Esophagus squamous epithelium (tissue), 5 donors: ENCODE results near the gene PEAK3. TPM values are rescaled to one million over a fixed set of nuclear protein-coding genes. Genes with fewer than 3 reads are reported as not detected.

Experiments used
- DNase-seq: peaks from one replicate; lab custom pipeline; 2025; lab: John Stamatoyannopoulos, UW
- H3K27ac ChIP-seq, 4 donors: fragments of 200-600 bp; sonication (generic); one replicate each; pipeline ENCODE4 v1.5.1; 2016 to 2019; ENCODE audit warnings: mild to moderate bottlenecking in 1 of 4
- H3K27me3 ChIP-seq, 4 donors: fragments of 200-600 bp; sonication (generic); 1 replicate in 3 of 4; 2 replicates in 1 of 4; pipeline versions ENCODE4 v1.5.1 to v1.6.0; 2017 to 2021; ENCODE audit warnings: antibody characterized with exemption in 1 of 4
- H3K36me3 ChIP-seq, 3 donors: fragments of 200-600 bp; sonication (generic); one replicate each; pipeline ENCODE4 v1.5.1; 2016 to 2019
- H3K4me1 ChIP-seq, 3 donors: fragments of 200-600 bp; sonication (generic); one replicate each; pipeline ENCODE4 v1.5.1; 2017 to 2019
- H3K4me3 ChIP-seq, 4 donors: fragments of 200-600 bp; sonication (generic); 1 replicate in 3 of 4; 2 replicates in 1 of 4; pipeline ENCODE4 v1.5.1; 2016 to 2019; ENCODE audit warnings: mild to moderate bottlenecking in 2 of 4, moderate library complexity in 1 of 4
- H3K9me3 ChIP-seq, 3 donors: fragments of 200-600 bp; sonication (generic); one replicate each; pipeline ENCODE4 v1.5.1; 2016 to 2019
- CTCF ChIP-seq, 6 experiments: fragments of 450-650 bp in 4 of 6; fragments of 200-600 bp in 2 of 6; sonication (generic) in 2 of 6; IDR thresholded peaks; one replicate each; pipeline ENCODE4 v1.5.1; 2016 to 2019; ENCODE audit warnings: antibody characterized with exemption in 6 of 6, mild to moderate bottlenecking in 4 of 6, moderate library complexity in 4 of 6
- POLR2A ChIP-seq, 4 donors: fragments of 450-650 bp; IDR thresholded peaks; one replicate each; pipeline ENCODE4 v1.6.1; 2017; ENCODE audit warnings: antibody characterized with exemption in 4 of 4, mild to moderate bottlenecking in 4 of 4, moderate library complexity in 3 of 4
- WGBS, 2 donors: methylation state at CpG; one replicate each; pipeline ENCODE4 v1.1.5; 2018; 5-methylcytosine and 5-hydroxymethylcytosine counted together
- intact Hi-C: fragments of 100-400 bp; cut with DNase I; formaldehyde crosslinking; loops from one replicate; pipeline ENCODE4 v1.15.0; 2022
- total RNA-seq, 4 donors: library from RNA; depleted of rRNA; stranded (reverse); fragments of >200 nt; gene quantifications; one replicate each; pipeline ENCODE4 v1.1.0, GENCODE V29; 2016
- donor health status: DM: yes; HTN: yes; CAD: no.

The PEAK3 gene
- total RNA-seq, 4 donors from 2014 or later, result 0.32 to 0.40 (median 0.38) TPM; not detected in 1

GRCh38 chr19:2291185-2291751 is 9.3 kb upstream of the PEAK3 start:
- DNase-seq, result no peak
- Histone ChIP-seq H3K36me3 (no peaks in the 10 kb centered on the region), H3K27ac (no peak overlapping the region), H3K4me3 (peak overlapping the region in 3 of 4 donors; percentile 34 to 65 (median 51)), H3K9me3 (no peaks in the 10 kb centered on the region), H3K4me1 (peaks cover 19 to 57% (median 28%) of the 10 kb centered on the region in 3 donors), H3K27me3 (peaks cover 21 to 100% (median 26%) of the 10 kb centered on the region in 4 donors)
- intact Hi-C loops, result no loop called here
- TF ChIP-seq POLR2A (IDR thresholded peaks at IDR 0.05) (no peak), CTCF (IDR thresholded peaks at IDR 0.05) (peak in 1 of 6 experiments; percentile 13)
- 16% methylated on average over 16 of the region's 67 CpGs; no CpG with 5 or more reads in 1 of the 2 donors for WGBS, 2 donors

- no peak for DNase-seq
- Histone ChIP-seq H3K4me1 (peaks cover 19 to 55% (median 28%) of the 10 kb centered on the region in 3 donors), H3K9me3 (no peaks in the 10 kb centered on the region), H3K36me3 (no peaks in the 10 kb centered on the region), H3K4me3 (peak overlapping the region; percentile 13 to 65 (median 42)), H3K27me3 (peaks cover 21 to 100% (median 26%) of the 10 kb centered on the region in 4 donors), H3K27ac (peak overlapping the region in 3 of 4 donors; percentile 8 to 76 (median 72))
- no peak for TF ChIP-seq POLR2A (IDR thresholded peaks at IDR 0.05)
- no peak for TF ChIP-seq CTCF (IDR thresholded peaks at IDR 0.05)
- WGBS, 2 donors, result 4% methylated on average over 9 to 11 of the region's 82 CpGs
- intact Hi-C loops, result no loop called here
These were observed 8.6 kb upstream of the PEAK3 start for GRCh38 chr19:2290441-2291184.

- no peak for DNase-seq
- WGBS, 2 donors, result 0 to 1% methylated on average over 19 to 33 of the region's 74 CpGs
- Histone ChIP-seq H3K27ac (peak overlapping the region; percentile 8 to 76 (median 52)), H3K9me3 (no peaks in the 10 kb centered on the region), H3K4me3 (peak overlapping the region; percentile 13 to 65 (median 42)), H3K36me3 (no peaks in the 10 kb centered on the region), H3K4me1 (peaks cover 19 to 47% (median 28%) of the 10 kb centered on the region in 3 donors), H3K27me3 (peaks cover 21 to 94% (median 26%) of the 10 kb centered on the region in 4 donors)
- TF ChIP-seq POLR2A (IDR thresholded peaks at IDR 0.05) (peak in 1 of 4 donors; percentile 27), CTCF (IDR thresholded peaks at IDR 0.05) (no peak)
- intact Hi-C loops, result loop anchor here (10.0 kb wide), 2 partner anchors 105 to 335 kb away; no protein-coding TSS in a partner anchor
These were observed 7.9 kb upstream of the PEAK3 start for GRCh38 chr19:2289714-2290435.

- Histone ChIP-seq H3K27me3 (peaks cover 21 to 86% (median 26%) of the 10 kb centered on the region in 4 donors), H3K9me3 (no peaks in the 10 kb centered on the region), H3K4me3 (peak overlapping the region in 3 of 4 donors; percentile 34 to 65 (median 51)), H3K4me1 (peaks cover 19 to 39% (median 22%) of the 10 kb centered on the region in 3 donors), H3K36me3 (no peaks in the 10 kb centered on the region), H3K27ac (peak overlapping the region; percentile 4 to 76 (median 52))
- 70 to 80% methylated on average over 1 to 2 of the region's 28 CpGs for WGBS, 2 donors
- intact Hi-C loops, result loop anchor here (10.0 kb wide), 2 partner anchors 106 to 336 kb away; no protein-coding TSS in a partner anchor
- DNase-seq, result no peak
- TF ChIP-seq CTCF (IDR thresholded peaks at IDR 0.05) (no peak), POLR2A (IDR thresholded peaks at IDR 0.05) (no peak)
These were observed 7.1 kb upstream of the PEAK3 start for GRCh38 chr19:2288818-2289713.
